NT2/D1 (cell line): ENCODE results near the gene HS1BP3.

Source experiments
- YY1 ChIP-seq: IDR thresholded peaks from 2 replicates; pipeline ENCODE4 v1.6.1; 2011; ENCODE audit not compliant: insufficient read length, insufficient read depth
- ZNF274 ChIP-seq: IDR thresholded peaks from 2 replicates; pipeline ENCODE4 v1.6.1; 2011; ENCODE audit warnings: mild to moderate bottlenecking, low read depth, low read length

DNA sequence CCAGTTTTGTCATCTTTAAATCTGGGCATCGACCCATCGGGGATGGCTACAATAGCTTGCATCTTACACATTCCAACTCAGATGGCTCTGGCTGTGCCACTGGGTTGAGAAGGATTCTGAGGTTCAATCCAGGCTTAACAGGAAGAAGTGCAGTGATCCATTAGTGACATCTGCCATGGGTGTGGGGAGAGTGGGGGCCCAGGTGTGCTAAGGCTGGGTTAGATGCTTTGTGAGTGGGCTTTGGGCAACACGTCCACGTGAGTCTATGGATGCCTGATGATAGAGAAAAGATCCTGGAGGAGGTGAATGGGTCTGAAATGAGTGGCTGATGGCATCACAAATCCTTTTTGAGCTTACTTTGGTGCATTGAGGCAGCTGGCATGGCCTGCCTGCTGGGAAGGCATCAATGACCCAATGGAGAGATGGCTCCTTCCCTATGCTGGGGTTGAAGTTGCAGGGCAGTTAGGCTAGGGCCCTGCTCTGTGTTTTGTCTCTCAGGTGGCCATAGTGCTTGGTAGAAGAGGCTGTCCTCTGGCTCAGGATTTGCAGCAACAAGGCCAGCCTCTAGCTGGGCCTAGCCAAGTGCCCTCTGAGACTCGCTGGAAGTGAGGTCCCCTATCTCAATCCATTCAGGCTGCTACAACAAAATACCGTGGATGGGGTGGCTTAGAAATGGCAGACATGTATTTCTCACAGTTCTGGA lies 56.7 kb downstream of the HS1BP3 start:
- TF ChIP-seq YY1 (no peak), ZNF274 (no peak)
